CD1c-positive myeloid dendritic cell (primary cell): ENCODE data around the gene KSR1.
"Not testable (repeated sequence)": the region's sequence is repeated elsewhere in the genome, so short reads cannot be mapped to it uniquely, and the experiment has no call there.

Experiments
- DNase-seq: peaks from one replicate; pipeline ENCODE4 v3.0.0-alpha.2; 2016; ENCODE audit errors: extremely low spot score

KSR1 gene

GRCh38 chr17:27494192-27495091 is 38.2 kb downstream of the KSR1 start:
- peak; percentile 60 for DNase-seq

GRCh38 chr17:27495460-27495859 is 39.2 kb downstream of the KSR1 start:
- no peak for DNase-seq

GRCh38 chr17:27496005-27496404 is 39.8 kb downstream of the KSR1 start:
- DNase-seq, result no peak

GRCh38 chr17:27496437-27496943 is 40.2 kb downstream of the KSR1 start:
- DNase-seq, result no peak

- DNase-seq, result no peak
These were observed 40.7 kb downstream of the KSR1 start for GRCh38 chr17:27496971-27497370.

GRCh38 chr17:27497696-27498095 is 41.4 kb downstream of the KSR1 start:
- DNase-seq, result no peak

- DNase-seq, result no peak
These were observed 42.5 kb downstream of the KSR1 start for GRCh38 chr17:27498615-27499309.

- DNase-seq, result no peak
These were observed 43.4 kb downstream of the KSR1 start for GRCh38 chr17:27499451-27500265.

- DNase-seq, result not testable (repeated sequence)
These were observed 45.1 kb downstream of the KSR1 start for GRCh38 chr17:27501338-27501737.

- no peak for DNase-seq
These were observed 46.5 kb downstream of the KSR1 start for GRCh38 chr17:27502526-27503324.

GRCh38 chr17:27503611-27504010 is 47.4 kb downstream of the KSR1 start:
- DNase-seq, result no peak

GRCh38 chr17:27504188-27504995 is 48.1 kb downstream of the KSR1 start:
- DNase-seq, result no peak

GRCh38 chr17:27506348-27507218 is 50.3 kb downstream of the KSR1 start:
- no peak for DNase-seq

GRCh38 chr17:27511168-27511883 is 55.1 kb downstream of the KSR1 start:
- no peak for DNase-seq

GRCh38 chr17:27512031-27512430 is 55.8 kb downstream of the KSR1 start:
- no peak for DNase-seq

GRCh38 chr17:27512511-27513346 is 56.5 kb downstream of the KSR1 start:
- no peak for DNase-seq

GRCh38 chr17:27513849-27514248 is 57.6 kb downstream of the KSR1 start:
- DNase-seq, result no peak
